Cerebellar cortex (tissue), 1 donor: ENCODE results near the gene IGLL5.
A peak's percentile ranks its signal among the peaks of the same experiment; 100 is the strongest.

Experiments used
- DNase-seq: peaks from one replicate; pipeline ENCODE4 v3.0.0-alpha.2; 2015; ENCODE audit warnings: low spot score

Gene IGLL5

DNA sequence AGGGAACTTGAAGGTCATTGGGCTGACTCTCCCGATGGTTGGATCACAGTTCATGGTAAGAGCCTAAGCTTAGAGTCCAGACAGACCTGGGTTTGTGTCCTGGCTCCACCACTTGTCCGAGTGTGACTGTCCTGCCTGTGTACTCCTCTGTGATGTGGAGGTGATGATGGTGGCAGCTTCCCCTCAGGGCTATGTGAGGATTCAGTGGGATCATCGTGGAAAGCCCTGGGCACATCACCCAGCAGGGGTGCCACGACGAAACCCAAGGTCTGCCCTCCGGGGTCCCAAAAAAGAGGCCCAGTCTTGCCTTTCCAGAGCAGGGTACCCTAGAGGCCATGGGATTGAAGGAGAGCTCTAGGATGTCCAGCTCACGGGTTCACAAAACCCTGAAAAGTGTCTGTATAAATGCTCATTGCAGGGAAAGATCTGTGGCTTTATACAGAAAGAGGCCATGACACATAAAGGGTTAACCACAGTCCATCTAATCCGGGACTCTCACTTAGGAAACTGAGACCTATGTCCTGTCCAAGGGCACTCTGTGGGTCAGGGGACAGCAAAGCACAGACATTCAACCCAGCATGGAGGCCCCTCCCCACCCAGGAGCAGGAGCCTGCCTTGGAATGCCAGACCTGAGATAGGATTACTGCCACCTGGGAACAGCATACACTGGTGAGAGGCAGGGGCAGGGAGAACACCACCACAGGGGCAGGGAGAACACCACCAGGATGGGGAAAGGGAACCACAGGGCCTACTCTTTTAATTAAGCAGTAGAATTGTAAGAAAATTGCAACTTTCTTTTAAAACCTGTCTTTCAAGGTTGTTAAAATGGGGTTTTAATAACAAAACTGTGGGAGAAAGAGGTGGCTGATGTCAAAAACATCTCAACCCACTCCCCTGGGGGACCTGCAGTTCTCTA lies 51.3 kb downstream of the IGLL5 start:
- DNase-seq = no peak

DNA sequence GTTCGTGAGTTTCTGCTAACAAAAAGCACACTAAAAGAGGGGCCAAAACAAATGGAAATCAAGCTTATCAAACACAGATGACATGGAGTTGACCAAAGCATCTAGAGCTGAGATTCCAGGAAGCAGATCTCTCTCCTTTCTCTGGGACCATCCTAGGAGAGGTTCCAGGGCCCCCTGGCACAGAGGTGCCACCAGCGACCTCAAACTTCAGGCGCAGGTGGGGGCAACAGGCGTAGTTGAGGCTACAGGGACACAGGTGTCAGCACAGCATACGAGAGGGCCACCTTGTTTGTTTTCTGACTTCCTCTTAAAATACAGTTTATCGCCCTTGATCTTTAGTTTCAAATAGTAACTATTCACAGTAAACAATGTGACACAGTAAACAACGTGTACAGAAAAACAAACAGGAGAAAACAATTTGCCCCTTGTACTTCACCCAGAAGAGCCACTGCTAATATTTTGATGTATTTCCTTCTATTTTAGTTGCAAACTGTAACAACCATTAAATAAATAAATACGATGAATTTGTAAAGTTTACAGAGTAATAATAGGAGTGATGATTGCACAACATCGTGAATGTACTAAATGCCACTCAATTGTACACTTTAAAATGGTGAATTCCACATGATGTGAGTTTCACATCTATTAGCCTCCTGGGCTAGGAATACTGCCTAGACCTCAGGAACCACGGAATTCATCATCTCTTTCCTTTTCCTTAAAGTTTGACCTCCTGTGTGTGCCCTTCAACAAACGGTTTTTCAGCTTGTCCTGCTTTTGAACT lies 52.2 kb downstream of the IGLL5 start:
- DNase-seq = no peak

DNA sequence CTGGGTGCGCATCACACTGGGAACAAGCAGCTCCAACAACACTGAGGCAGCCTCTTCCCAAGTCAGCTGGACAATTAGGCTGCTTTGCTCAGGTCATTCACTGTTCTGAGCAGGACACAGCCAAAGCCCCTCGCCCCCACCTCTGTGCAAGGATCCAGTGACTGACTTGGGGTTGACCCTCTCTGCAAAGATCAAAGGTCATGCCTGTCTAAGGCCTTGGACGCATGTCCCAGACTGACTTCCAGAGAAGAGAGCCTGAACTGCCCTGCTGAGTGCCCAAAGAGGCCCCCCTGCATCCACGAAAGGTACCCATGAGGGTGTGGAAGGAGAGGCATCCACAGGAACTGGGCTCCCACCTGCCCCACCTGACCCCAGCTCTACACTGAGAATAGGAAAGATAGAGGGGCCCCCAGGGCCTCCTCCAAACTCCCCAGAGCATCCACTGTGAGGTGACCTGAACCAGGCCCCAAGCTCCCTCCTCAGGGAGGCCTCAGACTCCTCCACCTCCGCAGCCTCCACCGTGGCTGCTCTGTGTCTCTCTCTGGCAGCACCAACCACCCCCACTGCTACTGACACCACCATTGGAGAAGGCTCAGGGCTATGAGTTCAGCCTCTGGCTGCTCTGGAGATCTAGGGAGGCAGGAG lies 53.5 kb downstream of the IGLL5 start:
- no peak for DNase-seq

DNA sequence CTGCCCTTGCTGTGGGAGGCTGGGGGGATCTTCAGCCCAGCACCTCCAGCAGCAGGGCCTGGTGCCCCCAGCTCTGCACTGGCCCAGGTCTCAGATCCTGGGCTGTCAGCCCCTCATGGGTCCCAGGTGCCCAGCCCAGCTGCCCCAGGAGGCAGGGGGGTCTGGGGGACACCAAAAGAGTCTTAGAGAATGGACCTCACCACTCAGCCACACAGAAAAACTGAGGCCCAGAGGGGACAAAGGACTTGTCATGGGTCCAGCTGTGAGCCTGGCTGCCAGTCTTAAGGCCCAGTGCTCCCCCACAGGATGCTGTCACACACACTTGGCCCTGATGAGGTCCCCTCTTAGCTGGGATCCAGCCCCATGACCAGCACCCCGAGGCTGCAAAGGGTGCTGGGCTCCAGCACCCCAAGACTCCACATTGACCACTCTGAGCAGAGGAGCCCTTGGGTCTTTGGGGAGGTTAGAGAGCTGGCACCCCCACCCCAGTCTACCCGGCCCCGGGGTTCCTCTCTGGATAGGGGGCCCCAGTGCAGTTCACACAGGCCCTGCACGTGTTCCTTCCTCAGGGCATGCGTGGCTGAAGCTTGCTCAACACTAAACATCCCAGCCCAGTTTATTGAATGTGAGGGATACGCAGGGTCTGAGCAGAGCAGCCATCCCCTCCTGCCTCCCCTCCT lies 54.4 kb downstream of the IGLL5 start:
- DNase-seq = no peak

DNA sequence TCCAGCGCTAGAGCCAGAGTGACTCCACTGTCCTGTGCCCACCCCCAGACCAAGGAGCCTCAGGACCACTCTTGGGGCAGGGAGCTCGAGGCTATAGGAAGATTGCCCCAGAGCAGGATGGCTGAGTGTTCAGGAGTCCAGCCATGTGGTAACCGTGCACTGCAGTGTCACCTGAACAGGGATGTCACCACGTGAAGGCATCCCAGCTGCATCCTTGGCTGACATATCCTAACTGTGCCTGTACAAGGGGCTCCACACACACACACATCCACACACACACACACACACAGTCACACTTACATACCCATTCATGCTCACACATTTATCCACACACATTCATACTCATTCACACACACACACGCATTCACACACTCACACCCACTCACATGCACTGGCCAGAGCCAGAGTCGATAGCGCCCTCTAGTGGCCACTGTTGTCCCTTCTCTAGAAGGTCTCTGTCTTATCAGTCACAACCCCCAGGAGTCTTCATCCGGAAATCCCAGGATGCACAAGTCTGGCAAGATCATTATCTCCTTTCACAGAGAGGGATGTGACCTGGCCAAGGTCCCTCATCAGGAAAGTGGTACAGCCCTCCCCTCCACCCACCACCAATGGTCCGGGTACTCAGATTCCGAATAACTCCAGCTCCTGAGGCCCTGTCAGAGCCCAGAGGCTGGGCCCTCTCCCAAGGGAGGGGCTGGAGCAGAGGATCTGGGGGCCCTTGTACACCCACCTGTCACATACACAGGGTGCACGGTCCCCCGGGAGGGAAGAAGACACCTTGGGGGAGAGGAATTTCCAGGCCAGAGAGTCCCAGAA lies 55.1 kb downstream of the IGLL5 start:
- DNase-seq = peak; percentile 45

DNA sequence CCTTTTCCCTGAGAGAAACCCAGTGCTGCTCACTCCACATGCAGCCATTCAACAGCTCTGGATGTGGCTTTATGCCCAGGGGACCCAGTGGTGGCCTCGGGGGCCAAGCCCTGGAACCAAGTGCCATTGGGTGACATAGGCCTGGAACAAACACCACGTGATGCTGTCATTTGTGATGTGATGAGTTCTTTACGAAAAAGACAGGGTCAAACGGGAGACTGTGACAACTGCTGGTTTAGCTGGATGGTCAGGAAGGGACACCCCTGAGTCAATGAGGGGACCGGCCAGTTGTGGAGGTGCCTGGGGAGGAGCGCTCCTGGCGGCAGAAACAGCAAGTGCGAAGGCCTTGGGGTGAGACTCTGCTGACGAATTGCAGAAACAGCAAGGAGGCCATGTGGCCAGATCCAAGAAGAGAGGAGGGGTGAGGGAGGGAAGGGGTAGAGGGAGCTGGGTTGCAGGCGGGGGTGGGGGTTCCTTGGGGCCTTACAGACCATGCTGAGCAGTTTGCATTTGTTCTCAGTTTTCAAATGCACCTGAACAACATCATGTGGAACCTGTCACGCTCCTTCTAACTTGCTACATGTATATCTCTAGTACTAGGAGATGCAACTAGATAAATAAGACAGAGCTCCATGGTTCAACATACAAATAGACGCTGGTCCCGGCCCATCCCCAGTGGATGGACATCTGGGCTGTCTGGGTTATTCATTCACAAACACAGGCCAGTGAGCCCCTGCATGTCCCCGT lies 56.1 kb downstream of the IGLL5 start:
- DNase-seq = no peak

DNA sequence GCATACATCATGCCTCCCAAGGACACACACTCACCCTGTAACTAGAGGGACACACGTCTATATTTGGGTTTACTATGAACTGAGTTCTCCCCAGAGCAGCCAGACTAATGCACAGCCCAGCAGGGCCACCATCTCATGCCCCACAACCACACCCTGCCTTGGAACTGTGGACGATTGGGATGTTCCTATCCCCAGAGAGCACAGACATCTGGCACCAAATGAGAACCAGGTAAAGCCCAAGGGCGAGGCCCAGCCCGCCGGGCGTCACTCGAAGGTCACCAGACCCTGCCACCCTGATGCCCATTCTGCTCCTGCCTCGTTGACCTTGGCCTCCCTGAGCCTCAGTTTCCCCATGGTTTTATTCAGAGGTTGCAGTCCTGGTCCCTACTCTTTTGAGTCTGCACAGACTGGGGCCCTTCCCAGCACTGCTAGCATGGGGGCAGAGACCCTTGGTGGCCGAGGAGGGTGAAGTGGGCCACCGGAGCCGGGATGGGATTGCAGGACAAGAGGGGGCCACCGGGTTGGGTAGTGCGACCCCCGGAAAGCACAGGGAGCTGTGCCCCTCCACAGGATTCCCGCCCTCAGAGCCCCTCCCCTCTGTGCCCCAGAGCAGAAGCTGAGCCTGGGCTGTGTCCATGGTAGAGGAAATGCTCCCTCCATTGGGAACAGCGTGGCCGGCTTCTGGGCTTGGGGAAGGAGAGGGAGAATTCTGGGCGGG lies 56.8 kb downstream of the IGLL5 start:
- DNase-seq = no peak

DNA sequence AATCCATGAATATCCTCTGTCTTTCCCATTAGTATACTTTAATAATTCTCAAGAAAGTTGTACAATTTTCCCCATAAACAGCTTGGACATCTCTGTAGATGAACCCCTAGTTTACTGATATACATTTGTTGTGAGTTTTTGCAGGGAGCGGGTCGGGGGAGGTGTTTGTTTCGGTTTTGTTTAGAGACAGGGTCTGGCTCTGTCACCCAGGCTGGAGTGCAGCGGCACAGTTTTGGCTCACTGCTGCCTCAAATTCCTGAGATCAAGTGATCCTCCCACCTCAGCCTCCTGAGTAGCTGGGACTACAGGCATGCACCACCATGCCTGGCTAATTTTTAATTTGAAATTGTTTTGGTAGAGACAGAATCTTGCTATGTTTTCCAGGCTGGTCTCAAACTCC lies 57.6 kb downstream of the IGLL5 start:
- DNase-seq = no peak
